ENCODE results near the gene PLCH2. TPM values are rescaled to one million over a fixed set of nuclear protein-coding genes. Genes with fewer than 3 reads are reported as not detected.

PLCH2 gene
- total and polyA plus RNA-seq, 2 of the 13 experiments (the other 11 are each of a cell fraction or from before 2014, with no cell fraction given): 0.15 to 0.67 TPM

DNA sequence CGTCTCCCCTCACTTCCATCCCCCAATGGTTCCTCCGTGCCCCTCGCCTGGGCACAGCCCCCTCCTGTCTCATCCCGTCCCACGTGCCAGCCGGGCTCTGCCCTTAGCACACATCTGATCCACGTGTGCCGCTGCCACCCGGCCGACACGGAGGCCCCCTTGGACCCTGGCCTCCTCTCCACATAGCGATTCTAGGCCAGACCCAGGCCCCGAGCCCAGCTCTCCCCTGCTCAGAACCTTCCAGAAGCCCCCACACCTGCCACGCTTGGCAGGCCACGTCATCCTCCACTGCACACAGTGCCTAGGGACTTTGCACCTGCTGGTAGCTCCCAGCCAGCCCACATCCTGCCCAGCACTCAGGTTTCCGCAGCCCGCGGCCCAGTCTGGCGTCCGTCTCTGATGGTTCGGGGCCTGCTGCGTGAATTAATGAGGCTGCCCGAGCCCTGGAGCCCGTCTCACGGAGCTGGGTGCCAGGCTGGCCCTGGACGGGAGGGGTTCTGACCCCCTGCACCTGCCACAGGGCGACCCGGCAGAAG is 20.1 kb downstream of the PLCH2 start (continued):
- TF ChIP-seq, protein P1, sequence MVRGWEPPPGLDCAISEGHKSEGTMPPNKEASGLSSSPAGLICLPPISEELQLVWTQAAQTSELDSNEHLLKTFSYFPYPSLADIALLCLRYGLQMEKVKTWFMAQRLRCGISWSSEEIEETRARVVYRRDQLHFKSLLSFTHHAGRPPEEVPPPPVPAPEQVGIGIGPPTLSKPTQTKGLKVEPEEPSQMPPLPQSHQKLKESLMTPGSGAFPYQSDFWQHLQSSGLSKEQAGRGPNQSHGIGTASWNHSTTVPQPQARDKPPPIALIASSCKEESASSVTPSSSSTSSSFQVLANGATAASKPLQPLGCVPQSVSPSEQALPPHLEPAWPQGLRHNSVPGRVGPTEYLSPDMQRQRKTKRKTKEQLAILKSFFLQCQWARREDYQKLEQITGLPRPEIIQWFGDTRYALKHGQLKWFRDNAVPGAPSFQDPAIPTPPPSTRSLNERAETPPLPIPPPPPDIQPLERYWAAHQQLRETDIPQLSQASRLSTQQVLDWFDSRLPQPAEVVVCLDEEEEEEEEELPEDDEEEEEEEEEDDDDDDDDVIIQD (CRISPR knock-in tag; IDR thresholded peaks at IDR 0.05; ENCODE audit: low read depth): no peak
- TF ChIP-seq ZNF34 (CRISPR knock-in tag; IDR thresholded peaks at IDR 0.05; ENCODE audit: borderline replicate concordance) (no peak), ZNF337 (CRISPR knock-in tag; IDR thresholded peaks at IDR 0.05; ENCODE audit: borderline replicate concordance, low read depth) (no peak), ZNF230 (CRISPR knock-in tag; IDR thresholded peaks at IDR 0.05) (no peak), ZEB1 (IDR thresholded peaks at IDR 0.05; ENCODE audit: insufficient replicate concordance, low read depth) (no peak), SALL2 (CRISPR knock-in tag; IDR thresholded peaks at IDR 0.05) (peak; percentile 49), TGIF2 (CRISPR knock-in tag; IDR thresholded peaks at IDR 0.05) (no peak), SMC3 (IDR thresholded peaks at IDR 0.05; ENCODE audit: low read length) (no peak), ZNF138 (CRISPR knock-in tag; IDR thresholded peaks at IDR 0.05; ENCODE audit: low read depth) (0 out of 2 replicates have a peak, but pooled peaks have one; percentile 42), ETV5 (CRISPR knock-in tag; IDR thresholded peaks at IDR 0.05; ENCODE audit: borderline replicate concordance) (peak; percentile 49; the same call in 1 of the 2 replicates), ZFY (CRISPR knock-in tag; IDR thresholded peaks at IDR 0.05) (peak; percentile 48; the same call in 1 of the 2 replicates), JUNB (CRISPR knock-in tag; IDR thresholded peaks at IDR 0.05; ENCODE audit: borderline replicate concordance) (peak; percentile 50)
- TF ChIP-seq, protein P2, sequence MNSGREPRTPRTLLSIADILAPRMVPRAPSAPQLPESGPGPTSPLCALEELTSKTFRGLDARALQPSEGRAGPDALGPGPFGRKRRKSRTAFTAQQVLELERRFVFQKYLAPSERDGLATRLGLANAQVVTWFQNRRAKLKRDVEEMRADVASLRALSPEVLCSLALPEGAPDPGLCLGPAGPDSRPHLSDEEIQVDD (CRISPR knock-in tag; IDR thresholded peaks at IDR 0.05; ENCODE audit: borderline replicate concordance): no peak
- TF ChIP-seq, protein P3, sequence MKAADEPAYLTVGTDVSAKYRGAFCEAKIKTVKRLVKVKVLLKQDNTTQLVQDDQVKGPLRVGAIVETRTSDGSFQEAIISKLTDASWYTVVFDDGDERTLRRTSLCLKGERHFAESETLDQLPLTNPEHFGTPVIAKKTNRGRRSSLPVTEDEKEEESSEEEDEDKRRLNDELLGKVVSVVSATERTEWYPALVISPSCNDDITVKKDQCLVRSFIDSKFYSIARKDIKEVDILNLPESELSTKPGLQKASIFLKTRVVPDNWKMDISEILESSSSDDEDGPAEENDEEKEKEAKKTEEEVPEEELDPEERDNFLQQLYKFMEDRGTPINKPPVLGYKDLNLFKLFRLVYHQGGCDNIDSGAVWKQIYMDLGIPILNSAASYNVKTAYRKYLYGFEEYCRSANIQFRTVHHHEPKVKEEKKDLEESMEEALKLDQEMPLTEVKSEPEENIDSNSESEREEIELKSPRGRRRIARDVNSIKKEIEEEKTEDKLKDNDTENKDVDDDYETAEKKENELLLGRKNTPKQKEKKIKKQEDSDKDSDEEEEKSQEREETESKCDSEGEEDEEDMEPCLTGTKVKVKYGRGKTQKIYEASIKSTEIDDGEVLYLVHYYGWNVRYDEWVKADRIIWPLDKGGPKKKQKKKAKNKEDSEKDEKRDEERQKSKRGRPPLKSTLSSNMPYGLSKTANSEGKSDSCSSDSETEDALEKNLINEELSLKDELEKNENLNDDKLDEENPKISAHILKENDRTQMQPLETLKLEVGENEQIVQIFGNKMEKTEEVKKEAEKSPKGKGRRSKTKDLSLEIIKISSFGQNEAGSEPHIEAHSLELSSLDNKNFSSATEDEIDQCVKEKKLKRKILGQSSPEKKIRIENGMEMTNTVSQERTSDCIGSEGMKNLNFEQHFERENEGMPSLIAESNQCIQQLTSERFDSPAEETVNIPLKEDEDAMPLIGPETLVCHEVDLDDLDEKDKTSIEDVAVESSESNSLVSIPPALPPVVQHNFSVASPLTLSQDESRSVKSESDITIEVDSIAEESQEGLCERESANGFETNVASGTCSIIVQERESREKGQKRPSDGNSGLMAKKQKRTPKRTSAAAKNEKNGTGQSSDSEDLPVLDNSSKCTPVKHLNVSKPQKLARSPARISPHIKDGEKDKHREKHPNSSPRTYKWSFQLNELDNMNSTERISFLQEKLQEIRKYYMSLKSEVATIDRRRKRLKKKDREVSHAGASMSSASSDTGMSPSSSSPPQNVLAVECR (CRISPR knock-in tag; IDR thresholded peaks at IDR 0.05; ENCODE audit: borderline replicate concordance): no peak
- TF ChIP-seq, protein P4, sequence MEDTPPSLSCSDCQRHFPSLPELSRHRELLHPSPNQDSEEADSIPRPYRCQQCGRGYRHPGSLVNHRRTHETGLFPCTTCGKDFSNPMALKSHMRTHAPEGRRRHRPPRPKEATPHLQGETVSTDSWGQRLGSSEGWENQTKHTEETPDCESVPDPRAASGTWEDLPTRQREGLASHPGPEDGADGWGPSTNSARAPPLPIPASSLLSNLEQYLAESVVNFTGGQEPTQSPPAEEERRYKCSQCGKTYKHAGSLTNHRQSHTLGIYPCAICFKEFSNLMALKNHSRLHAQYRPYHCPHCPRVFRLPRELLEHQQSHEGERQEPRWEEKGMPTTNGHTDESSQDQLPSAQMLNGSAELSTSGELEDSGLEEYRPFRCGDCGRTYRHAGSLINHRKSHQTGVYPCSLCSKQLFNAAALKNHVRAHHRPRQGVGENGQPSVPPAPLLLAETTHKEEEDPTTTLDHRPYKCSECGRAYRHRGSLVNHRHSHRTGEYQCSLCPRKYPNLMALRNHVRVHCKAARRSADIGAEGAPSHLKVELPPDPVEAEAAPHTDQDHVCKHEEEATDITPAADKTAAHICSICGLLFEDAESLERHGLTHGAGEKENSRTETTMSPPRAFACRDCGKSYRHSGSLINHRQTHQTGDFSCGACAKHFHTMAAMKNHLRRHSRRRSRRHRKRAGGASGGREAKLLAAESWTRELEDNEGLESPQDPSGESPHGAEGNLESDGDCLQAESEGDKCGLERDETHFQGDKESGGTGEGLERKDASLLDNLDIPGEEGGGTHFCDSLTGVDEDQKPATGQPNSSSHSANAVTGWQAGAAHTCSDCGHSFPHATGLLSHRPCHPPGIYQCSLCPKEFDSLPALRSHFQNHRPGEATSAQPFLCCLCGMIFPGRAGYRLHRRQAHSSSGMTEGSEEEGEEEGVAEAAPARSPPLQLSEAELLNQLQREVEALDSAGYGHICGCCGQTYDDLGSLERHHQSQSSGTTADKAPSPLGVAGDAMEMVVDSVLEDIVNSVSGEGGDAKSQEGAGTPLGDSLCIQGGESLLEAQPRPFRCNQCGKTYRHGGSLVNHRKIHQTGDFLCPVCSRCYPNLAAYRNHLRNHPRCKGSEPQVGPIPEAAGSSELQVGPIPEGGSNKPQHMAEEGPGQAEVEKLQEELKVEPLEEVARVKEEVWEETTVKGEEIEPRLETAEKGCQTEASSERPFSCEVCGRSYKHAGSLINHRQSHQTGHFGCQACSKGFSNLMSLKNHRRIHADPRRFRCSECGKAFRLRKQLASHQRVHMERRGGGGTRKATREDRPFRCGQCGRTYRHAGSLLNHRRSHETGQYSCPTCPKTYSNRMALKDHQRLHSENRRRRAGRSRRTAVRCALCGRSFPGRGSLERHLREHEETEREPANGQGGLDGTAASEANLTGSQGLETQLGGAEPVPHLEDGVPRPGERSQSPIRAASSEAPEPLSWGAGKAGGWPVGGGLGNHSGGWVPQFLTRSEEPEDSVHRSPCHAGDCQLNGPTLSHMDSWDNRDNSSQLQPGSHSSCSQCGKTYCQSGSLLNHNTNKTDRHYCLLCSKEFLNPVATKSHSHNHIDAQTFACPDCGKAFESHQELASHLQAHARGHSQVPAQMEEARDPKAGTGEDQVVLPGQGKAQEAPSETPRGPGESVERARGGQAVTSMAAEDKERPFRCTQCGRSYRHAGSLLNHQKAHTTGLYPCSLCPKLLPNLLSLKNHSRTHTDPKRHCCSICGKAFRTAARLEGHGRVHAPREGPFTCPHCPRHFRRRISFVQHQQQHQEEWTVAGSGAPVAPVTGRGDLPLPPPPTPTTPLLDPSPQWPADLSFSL (CRISPR knock-in tag; IDR thresholded peaks at IDR 0.05): no peak

Data from HepG2 (cell line).